Cardiac muscle cell (in vitro differentiated cells and primary cell): ENCODE results near the gene SRRD. TPM values are rescaled to one million over a fixed set of nuclear protein-coding genes. Genes with fewer than 3 reads are reported as not detected.

ENCODE experiments used
- DNase-seq, 2 donors: peaks; one replicate each; pipeline versions ENCODE4 v3.0.0 to v3.0.0-alpha.2; 2010 to 2017; ENCODE audit warnings: low read depth in 1 of 2, low spot score in 1 of 2
- H3K27ac ChIP-seq: fragments of 200-600 bp; sonication (generic); 2 replicates; pipeline ENCODE4 v1.5.1; 2016
- H3K27me3 ChIP-seq: fragments of 200-600 bp; sonication (generic); 2 replicates; pipeline ENCODE4 v1.6.0; 2016; ENCODE audit warnings: control low read depth
- H3K36me3 ChIP-seq: fragments of 200-600 bp; sonication (generic); 2 replicates; pipeline ENCODE4 v1.5.1; 2016; ENCODE audit warnings: control low read depth
- H3K4me1 ChIP-seq: fragments of 200-600 bp; sonication (generic); 2 replicates; pipeline ENCODE4 v1.8.1; 2017; ENCODE audit warnings: low read depth, mild to moderate bottlenecking, mixed run types
- H3K4me3 ChIP-seq: fragments of 200-600 bp; sonication (generic); 2 replicates; pipeline ENCODE4 v1.5.1; 2016; ENCODE audit warnings: mild to moderate bottlenecking
- H3K9me3 ChIP-seq: fragments of 200-600 bp; sonication (generic); 2 replicates; pipeline ENCODE4 v1.5.1; 2017; ENCODE audit warnings: low read depth, mild to moderate bottlenecking, control low read depth
- polyA plus RNA-seq: library from polyadenylated mRNA; unstranded; fragments of >200 nt; fragmentation: Nextera tagmentation; extraction: Ambion mirVana; gene quantifications from 2 replicates; pipeline ENCODE4 v1.2.1, GENCODE V29; 2016
- total RNA-seq: library from RNA; depleted of rRNA; stranded (reverse); fragments of >200 nt; gene quantifications from 2 replicates; pipeline ENCODE4 v1.2.3, GENCODE V29; 2016
- TF ChIP-seq, protein P1 (sequence below): IDR thresholded peaks from 2 replicates; pipeline ENCODE4 v1.5.1; 2012; ENCODE audit warnings: low read depth, mild to moderate bottlenecking, low read length

SRRD gene
- total and polyA plus RNA-seq, 2 experiments from 2014 or later: 17.0 to 22.3 TPM

DNA sequence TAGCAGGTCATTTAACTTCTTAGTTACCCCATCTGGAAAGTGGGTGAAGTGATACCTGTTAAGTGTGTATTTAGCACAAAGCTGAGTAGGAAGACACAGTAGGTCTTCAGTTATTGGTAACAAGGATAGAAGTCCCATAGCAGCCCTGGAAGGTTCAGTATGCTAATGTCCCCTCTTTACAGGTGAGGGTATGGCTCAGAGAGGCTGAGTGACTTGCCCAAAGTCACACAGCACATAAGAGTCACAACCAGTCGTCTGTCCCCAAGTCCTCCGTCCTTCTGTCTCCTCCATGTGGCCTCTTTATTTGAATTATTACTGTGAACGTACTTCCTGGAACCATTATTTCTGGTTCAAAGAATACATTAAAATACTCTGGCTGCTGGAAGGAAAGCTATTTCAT is 44.1 kb upstream of the SRRD start:
- no peak for DNase-seq
- no peaks in the 10 kb centered on the region for H3K36me3 ChIP-seq
- no peak overlapping the region for H3K4me3 ChIP-seq
- H3K9me3 ChIP-seq: no peaks in the 10 kb centered on the region
- TF ChIP-seq, protein P1, sequence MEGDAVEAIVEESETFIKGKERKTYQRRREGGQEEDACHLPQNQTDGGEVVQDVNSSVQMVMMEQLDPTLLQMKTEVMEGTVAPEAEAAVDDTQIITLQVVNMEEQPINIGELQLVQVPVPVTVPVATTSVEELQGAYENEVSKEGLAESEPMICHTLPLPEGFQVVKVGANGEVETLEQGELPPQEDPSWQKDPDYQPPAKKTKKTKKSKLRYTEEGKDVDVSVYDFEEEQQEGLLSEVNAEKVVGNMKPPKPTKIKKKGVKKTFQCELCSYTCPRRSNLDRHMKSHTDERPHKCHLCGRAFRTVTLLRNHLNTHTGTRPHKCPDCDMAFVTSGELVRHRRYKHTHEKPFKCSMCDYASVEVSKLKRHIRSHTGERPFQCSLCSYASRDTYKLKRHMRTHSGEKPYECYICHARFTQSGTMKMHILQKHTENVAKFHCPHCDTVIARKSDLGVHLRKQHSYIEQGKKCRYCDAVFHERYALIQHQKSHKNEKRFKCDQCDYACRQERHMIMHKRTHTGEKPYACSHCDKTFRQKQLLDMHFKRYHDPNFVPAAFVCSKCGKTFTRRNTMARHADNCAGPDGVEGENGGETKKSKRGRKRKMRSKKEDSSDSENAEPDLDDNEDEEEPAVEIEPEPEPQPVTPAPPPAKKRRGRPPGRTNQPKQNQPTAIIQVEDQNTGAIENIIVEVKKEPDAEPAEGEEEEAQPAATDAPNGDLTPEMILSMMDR: no peak
- H3K27me3 ChIP-seq: no peaks in the 10 kb centered on the region
- no peak overlapping the region for H3K27ac ChIP-seq
- no peaks in the 10 kb centered on the region for H3K4me1 ChIP-seq

DNA sequence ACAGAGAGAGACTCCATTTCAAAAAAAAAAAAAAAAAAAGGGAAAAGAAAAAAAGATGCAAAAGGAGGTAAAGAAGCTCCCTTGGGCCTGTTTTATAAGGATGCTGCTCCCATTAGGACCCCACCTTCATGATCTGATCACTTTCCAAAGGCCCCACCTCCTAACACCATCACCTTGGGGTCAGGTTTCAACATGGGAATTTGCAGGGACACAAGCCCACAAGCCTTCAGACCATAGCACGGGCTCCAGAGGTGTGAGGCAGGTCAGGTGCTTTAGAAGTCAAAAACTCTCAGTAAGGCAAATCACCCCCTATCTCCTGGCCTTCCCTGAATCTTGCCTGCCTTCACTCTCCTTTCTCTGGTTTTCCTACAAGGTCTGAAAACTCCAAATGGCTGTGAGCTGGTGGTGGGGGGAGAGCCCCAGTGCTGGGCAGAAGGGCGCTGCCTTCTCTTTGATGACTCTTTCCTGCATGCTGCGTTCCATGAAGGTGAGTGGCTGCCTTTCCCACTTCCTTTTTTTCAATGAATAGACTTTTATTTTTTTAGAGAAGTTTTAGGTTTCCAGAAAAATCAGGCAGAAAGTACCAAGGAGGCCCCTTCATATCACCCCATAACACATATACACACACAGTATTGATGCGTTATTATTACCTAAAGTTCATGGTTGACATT is 41.5 kb upstream of the SRRD start:
- Histone ChIP-seq H3K4me1 (peaks cover 6% of the 10 kb centered on the region), H3K9me3 (no peaks in the 10 kb centered on the region), H3K27me3 (no peaks in the 10 kb centered on the region), H3K4me3 (no peak overlapping the region), H3K36me3 (no peaks in the 10 kb centered on the region), H3K27ac (no peak overlapping the region)
- no peak for DNase-seq
- TF ChIP-seq, protein P1: no peak

DNA sequence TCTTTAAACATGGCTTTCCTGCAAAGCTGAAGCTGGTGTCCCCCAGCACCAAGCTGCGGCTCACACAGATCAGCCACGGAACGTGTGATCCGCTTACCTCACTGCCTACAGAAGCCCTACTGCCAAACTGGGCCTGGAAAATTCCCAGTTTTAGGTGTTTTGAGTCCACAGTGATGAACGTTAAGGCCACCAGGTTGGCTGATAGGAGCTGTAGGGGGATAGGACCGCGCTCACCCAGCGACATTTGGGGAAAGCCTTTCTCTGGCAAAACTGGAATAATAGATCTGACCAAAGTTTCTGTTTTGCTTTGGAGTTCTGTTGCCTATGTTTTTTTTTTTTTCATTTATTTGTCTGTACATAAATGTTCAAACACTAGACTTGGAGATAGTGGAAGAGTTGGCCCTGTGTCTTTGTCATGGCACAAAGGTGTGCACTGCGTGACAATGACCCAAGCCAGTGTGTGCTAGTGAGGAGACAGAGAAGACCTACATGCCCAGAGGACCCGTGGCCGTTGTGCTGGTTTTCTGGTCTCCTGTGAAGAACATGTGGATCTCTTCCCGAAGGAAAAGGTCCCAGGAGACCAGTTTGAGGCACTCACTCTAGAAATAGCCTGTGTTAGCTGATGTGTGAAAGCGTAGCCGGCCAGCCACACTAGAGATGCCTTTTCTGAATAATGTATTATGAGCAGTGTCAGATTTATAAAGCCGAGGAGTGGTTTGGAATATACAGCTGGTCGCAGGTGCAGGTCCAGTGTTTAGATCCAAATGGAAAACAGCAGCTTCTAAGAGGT is 39.6 kb upstream of the SRRD start:
- Histone ChIP-seq H3K4me3 (no peak overlapping the region), H3K27ac (no peak overlapping the region), H3K4me1 (peaks cover 21% of the 10 kb centered on the region), H3K9me3 (no peaks in the 10 kb centered on the region), H3K27me3 (no peaks in the 10 kb centered on the region), H3K36me3 (no peaks in the 10 kb centered on the region)
- DNase-seq: no peak
- TF ChIP-seq, protein P1: no peak

DNA sequence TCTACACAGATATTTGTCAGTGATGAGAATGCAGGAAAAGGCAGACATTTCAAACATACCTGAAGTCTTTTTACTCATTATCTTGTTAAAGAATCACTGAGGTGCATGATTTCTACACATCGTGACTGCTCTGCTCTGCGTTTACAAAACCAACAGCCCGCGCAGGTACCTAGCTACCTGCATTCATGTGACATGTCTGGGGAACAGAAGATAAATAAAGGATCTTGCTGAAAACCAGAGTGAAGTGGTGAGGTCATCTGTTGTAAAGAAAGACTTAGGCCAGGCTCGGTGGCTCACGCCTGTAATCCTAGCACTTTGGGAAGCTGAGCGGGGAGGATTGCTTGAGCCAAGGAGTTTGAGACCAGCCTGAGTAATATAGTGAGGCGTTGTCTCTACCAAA is 38.9 kb upstream of the SRRD start:
- Histone ChIP-seq H3K4me3 (no peak overlapping the region), H3K27ac (no peak overlapping the region), H3K36me3 (no peaks in the 10 kb centered on the region), H3K27me3 (no peaks in the 10 kb centered on the region), H3K9me3 (no peaks in the 10 kb centered on the region), H3K4me1 (peaks cover 21% of the 10 kb centered on the region)
- TF ChIP-seq, protein P1: no peak
- no peak for DNase-seq

DNA sequence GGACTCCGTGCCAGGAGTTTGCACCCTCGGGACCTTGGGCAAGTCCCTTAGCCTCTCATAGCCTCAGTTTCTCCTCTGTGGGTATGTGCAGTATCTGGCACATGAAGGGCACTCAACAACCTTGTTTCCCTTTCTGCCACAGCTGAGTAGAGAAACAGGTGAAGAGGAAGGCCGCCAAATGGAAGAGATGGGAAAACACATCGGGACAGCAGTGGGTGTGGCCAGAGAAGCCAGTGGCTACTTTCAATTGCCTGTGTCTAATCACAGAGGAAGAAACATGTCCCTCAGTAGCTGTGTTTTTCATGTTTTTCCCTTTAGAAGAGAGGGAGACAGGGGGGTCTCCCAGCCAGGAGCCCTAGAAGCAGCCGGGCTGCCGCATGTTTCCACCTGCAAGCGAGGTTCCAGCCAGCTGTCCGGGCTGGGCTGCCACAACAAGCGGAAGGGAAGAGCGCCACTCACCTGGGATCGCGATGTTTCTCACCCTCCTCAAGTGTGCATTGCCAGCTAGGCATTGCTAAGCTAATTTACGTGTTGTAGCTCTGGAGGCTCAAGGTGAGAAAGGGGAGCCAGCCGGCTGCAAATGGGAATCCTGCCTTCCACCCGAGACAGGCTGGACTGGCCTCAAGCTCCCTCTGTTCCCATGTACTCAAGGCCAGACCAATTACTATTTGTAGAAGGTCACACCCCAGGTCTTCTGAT is 38.0 kb upstream of the SRRD start:
- H3K27me3 ChIP-seq: no peaks in the 10 kb centered on the region
- no peaks in the 10 kb centered on the region for H3K36me3 ChIP-seq
- DNase-seq: no peak
- H3K4me1 ChIP-seq: peaks cover 21% of the 10 kb centered on the region
- H3K27ac ChIP-seq: no peak overlapping the region
- no peaks in the 10 kb centered on the region for H3K9me3 ChIP-seq
- TF ChIP-seq, protein P1: no peak
- no peak overlapping the region for H3K4me3 ChIP-seq
